ENCODE measurements around the gene OGFOD3.
"Not testable (repeated sequence)": the region's sequence is repeated elsewhere in the genome, so short reads cannot be mapped to it uniquely, and the experiment has no call there.

OGFOD3 gene

GRCh38 chr17:82371333-82372248 is 46.8 kb downstream of the OGFOD3 start, which contains the start of gene UTS2R:
UTS2R (plus strand) TSS chr17:82371765; CDS start chr17:82374325, 2,560 bp downstream.
- no peak for DNase-seq

GRCh38 chr17:82370471-82371332 is 47.7 kb downstream of the OGFOD3 start:
- peak; percentile 37 to 49 for DNase-seq

- no peak for DNase-seq
These were observed 49.2 kb downstream of the OGFOD3 start for GRCh38 chr17:82369211-82369610.

DNA sequence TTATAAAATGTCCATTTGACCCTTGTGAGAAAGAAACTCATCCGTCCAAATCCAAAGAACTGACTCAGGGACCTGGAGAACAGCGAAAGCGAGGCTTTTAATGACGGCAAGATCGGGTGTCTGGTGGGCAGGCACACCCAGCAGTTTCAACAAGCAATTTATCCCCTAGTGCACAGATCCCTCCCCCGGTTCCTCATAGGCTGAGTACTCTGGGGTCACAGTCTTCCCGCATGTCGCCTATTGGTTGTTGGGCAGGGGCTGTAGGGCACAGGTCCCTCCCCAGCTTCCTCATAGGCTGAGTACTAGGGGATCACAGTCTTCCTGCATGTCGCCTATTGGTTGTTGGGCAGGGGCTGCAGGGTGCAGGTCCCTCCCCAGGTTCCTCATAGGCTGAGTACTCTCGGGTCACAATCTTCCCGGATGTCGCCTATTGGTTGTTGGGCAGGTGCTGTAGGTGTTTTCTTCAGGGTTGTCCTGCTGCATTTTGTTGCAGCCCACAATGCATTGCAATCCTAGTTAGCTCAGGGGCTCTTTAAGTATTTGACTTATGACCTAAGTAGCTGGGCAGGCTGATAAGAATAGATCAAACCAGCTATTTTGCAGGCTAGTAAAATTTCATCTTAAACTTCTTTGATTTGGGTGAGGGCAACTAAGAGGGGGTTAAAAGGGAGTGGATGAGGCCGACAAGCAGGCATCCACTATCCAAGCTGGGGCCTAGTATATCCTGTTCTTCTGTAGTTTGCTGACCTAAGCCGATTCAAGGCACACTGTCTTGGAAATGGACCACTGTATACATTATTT is 50.5 kb downstream of the OGFOD3 start:
- no peak for DNase-seq

DNA sequence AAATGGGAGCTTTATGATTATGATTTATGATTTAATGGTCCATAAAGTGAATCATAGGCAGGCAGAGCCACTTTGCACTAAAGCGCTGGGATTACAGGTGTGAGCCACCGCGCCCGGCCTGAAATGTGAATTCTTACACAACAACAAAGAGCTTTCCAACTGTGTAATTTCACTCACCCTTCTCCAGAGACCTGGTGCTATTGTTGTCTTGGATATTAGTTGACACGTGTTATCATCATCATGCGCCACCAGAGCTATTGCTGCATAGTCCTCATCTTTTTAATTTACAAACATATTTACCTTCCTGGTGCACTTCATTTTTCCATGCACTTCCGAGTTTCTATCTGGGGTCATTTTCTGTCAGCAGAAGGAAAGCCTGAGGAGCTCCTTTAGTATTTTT is 51.6 kb downstream of the OGFOD3 start:
- DNase-seq = no peak

DNA sequence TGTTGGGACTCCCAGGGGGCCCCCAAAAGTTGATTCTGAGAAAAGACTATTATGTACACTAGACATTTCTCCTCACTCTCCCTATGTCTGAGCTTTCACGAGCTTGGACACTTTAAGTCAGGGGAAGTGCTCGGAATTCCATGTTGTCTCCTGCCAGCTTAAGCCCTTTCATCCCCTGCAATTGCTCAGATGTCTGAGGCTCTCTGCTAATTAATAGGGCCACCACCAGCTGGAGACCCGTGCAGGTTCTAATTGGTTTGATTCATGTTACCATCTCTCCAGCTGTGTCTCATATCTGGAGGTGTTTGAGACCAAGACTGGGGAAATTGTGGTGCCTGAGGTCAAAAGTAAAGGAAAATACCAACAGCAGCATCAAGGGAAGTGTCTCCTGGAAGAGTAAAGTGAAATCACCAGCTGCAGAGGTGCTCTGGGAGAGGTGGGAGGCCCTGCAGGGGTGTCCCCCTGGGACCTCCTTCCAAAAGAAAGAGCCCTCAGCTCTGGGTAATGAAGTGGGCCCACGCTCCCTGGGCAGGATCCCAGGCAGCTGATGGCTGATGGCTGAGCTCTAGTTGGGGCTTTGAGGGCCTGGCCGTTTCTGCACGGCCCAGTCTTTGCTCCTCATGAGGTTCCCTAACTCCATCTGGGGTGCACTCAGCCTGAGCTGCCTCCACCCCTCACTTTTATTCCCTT is 52.6 kb downstream of the OGFOD3 start:
- DNase-seq = no peak

DNA sequence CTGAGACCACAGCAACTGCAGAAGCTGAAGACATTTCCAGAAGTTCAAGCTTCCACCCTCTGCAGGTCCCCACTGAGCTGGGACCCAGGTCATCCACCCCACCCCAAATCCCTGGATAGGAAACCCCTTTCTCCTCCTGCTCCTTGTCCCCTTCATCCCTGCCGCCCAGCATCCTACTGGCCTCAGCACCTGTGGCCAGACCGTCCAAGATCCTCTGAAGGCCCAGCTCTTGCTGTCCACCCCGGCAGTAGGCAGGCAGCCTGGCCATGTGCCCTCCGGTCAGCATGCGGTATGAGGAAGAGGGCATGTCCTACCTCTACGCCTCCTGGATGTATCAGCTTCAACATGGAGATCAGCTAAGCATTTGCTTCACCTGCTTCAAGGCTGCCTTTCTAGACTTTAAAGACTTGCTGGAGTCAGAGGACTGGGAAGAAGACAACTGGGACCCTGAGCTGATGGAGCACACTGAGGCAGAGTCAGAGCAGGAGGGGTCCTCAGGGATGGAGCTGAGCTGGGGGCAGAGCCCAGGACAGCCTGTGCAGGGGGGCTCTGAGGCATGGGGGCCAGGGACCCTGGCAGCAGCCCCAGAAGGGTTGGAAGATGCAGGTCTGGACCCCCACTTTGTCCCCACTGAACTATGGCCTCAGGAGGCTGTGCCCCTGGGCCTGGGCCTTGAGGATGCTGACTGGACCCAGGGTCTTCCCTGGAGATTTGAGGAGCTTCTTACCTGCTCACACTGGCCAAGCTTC is 56.3 kb downstream of the OGFOD3 start:
- DNase-seq = no peak

DNA sequence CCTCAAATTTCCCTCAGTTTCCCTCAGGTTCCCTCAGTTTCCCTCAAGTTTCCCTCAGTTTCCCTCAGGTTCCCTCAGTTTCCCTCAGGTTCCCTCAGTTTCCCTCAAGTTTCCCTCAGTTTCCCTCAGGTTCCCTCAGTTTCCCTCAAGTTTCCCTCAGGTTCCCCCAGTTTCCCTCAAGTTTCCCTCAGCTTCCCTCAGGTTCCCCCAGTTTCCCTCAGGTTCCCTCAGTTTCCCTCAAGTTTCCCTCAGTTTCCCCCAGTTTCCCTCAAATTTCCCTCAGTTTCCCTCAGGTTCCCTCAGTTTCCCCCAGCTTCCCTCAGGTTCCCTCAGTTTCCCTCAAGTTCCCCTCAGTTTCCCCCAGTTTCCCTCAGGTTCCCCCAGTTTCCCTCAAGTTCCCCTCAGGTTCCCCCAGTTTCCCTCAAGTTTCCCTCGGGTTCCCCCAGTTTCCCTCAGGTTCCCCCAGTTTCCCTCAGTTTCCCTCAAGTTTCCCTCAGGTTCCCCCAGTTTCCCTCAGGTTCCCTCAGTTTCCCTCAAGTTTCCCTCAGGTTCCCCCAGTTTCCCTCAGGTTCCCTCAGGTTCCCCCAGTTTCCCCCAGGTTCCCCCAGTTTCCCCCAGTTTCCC is 58.8 kb downstream of the OGFOD3 start:
- not testable (repeated sequence) for DNase-seq

DNA sequence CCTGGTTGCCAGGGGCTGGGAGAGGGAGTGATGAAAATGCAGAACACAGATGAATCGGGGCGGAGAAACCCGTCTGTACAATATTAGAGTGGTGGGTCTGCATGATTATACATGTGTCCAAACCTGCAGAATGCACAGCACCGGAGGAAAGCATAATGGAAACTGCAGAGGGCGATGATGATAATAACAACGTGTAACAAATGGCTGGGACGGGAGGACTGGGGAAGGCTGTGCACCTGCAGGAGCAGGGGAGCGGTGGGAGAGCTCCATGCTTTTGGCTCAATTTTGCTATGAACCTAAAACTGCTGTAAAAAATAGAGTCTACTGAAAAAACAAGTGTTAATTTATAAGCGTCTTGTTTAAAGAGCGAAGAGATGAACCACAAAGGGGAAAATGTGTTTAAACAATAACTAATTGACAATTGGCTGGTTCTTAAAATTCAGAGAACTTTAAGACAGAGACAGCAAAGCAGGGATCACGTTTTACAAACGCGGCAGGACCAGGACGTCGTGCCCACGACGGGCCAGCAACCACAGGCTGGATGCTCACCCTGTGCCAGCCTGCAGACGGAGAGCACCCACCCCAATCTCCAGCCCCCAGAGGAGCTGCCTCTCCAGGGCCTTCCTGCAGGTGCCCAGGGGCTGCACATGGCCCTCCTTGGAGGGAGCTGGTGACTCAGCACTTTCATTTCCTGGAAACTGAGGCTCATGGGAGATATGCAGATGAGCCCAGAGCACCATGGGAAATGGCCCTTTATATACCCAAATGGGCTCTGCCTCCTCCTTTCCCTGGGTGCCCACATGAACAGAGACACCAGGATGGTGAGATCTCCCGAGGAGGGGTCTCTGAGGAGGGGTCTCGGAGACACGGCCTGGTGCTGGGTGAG is 59.7 kb downstream of the OGFOD3 start, which contains the start of gene TEX19:
Gene TEX19, plus strand, starts transcription at position 783 of the 886 bp plus-strand sequence. CDS start 2,904 bp downstream, outside the sequence.
- no peak for DNase-seq

DNA sequence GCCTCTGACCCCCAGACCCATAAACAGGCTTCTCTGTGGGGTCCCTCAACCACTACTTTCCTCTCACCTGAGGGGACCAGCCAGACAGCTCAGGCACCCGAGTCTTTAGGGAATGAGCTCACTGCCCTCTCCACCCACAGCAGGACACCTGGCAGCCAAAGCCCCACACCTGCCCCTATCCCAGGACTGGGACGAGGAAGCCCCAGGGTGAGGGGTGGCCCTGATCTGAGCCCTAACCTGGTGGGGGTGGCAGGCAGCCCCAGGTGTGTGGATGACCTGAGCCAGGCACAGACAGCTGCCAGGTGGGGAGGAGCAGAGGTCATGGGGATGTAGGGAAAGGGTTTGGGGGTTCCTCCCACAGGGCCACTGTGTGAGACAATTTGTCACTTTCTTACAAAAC is 61.0 kb downstream of the OGFOD3 start:
- no peak for DNase-seq

GRCh38 chr17:82356845-82357355 is 61.5 kb downstream of the OGFOD3 start:
- DNase-seq = no peak

DNA sequence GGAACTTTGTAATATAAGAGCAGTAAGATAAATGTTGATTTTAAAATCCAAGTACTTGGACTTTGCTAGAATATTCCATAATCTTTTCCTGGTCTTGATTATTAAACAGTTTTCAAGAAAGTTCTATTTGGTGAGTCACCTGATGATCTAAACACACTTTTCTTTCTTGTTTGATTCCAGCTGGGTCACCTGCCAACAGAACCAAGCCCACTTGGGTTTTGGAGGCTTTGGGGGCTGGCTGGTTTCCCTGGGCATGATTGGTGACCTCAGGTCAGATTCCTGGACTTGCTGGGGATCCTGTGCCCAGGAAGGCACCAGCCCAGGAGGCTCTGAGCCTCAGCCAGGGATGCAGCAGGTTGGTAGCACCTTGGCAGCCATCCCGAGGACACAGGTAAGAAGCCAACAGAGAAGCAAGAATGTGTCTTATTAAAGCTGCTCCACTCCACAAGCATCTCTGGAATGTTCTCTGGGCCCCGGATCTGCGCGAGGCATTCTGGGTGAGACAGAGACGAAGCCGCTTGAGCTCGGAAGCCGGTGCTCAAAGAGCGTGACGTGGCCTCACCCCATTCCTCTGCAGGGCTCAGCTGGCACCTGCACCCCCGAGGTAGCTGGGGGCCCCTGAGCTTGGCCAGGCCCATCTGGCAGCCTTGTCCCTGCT is 62.5 kb downstream of the OGFOD3 start:
- DNase-seq = no peak

DNA sequence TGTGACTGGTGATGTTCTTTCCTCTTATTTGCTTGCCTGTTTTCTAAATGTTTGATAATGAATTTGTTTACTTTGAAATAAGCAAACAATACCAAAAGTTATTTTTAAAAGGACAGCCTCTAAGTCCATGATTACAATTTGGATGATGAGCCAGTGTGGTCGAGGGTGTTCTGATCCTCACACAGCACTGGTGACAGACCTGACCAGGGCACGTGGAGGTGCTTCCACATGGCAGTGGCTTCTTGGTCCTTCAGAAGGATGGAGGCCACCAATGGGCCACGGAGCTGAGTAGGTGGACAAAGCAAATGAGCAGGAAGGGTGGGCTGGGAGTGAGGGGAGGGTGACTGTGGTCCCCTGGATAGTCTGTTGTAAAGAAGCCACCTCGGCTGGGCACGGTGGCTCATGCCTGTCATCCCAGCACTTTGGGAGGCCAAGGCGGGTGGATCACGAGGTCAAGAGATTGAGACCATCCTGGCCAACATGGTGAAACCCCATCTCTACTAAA is 63.5 kb downstream of the OGFOD3 start:
- DNase-seq = no peak

DNA sequence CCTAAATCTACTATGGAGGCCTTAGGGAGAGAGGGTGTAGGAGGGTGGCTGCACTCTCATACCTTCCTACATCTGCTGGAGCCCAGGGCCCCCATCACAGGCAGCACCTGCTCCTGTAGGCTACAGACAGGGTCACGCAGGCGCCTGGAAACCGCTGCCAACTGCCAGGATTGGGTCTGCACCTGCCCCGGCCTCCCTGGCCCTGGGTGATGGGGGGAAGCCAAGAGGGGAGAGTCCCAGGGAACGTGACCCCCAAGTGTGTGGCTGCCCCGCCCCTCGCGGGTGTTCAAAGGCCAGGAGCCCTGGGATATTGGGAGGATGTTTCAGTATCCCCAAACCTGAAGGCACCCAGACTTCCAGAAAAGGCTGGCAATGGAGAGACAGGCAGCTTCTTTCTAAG is 64.9 kb downstream of the OGFOD3 start:
- DNase-seq = no peak

GRCh38 chr17:82351713-82352488 is 66.5 kb downstream of the OGFOD3 start:
- DNase-seq = peak; percentile 83 to 89

DNA sequence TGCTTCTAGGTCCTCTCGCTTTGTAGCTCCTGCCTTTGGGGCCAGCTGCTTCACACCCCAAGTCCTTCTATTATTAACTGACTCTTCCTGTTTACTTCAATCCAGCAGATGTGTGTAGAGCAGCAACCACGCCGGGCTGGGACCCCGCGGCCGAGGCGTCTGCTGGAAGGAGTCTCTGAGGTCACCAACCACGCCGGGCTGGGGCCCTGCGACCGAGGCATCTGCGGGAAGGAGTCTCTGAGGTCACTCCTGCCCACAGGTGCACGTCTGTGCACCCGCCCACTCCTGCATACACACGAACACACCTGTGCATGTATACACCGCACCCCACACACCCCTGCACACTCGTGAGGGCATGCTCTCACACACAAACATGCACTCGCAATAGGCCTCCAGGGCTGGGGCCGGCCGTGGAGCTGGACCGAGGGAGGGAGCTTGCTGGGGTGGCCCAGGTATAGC is 67.1 kb downstream of the OGFOD3 start:
- DNase-seq = no peak

DNA sequence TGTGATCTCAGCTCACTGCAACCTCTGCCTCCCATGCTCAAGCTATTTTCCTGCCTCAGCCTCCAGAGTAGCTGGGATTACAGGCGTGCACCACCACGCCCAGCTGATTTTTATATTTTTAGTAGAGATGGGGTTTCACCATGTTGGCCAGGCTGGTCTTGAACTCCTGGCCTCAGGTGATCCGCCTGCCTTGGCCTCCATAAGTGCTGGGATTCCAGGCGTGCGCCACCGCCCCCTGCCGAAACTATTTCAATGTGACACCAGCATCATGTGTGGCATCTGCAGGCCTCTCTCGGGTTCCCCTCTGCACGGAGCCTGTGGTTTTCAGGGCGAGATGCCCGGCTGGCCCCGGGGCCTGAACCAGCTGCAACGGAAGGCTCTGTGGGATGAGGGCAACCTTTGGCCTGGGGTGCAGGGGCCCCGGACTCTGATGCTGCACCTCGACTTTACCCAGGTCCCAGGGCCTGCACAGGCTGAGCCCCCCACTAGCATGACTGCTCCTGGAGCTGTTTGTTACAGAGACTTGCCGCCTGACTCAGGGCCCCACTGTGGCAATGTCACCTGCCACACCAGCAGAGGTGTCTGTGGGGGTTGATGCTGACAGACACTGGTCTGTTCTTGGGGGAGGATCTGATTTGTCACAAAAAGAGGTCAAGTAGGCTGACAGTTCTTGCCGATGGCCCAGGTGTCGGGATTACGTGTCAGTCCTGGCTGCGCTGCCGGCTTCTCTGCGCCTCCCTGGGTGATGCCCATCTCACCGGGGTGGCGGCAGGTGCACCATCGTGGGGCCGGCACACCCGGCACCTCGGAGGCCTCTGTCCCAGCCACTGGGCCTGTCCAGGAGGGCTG is 68.0 kb downstream of the OGFOD3 start:
- peak; percentile 64 to 77 for DNase-seq

All from activated CD4-positive, alpha-beta T cell treated with anti-CD3 and anti-CD28 coated beads, Interleukin-2, amount 50 U/mL, for 48 hours (primary cell).